Effector memory CD4-positive, alpha-beta T cell (primary cell): ENCODE results near the gene NFIA.
"Not testable (repeated sequence)": the region's sequence is repeated elsewhere in the genome, so short reads cannot be mapped to it uniquely, and the experiment has no call there.

Experiments
- DNase-seq, 3 donors: peaks; one replicate each; pipeline ENCODE4 v3.0.0-alpha.2; 2020
- H3K27ac ChIP-seq: 2 replicates; pipeline ENCODE4 v1.7.0; 2013; ENCODE audit warnings: mild to moderate bottlenecking, low read length, moderate library complexity; ENCODE audit not compliant: insufficient read depth, poor library complexity, severe bottlenecking
- H3K27me3 ChIP-seq: replicated peaks from 2 replicates; pipeline ENCODE4 v1.7.0; 2013; ENCODE audit warnings: mild to moderate bottlenecking, low read length; ENCODE audit not compliant: insufficient read depth, control insufficient read depth, poor library complexity, severe bottlenecking
- H3K36me3 ChIP-seq: 2 replicates; pipeline ENCODE4 v1.7.0; 2013; ENCODE audit warnings: mild to moderate bottlenecking, low read length, moderate library complexity; ENCODE audit not compliant: control insufficient read depth, insufficient read depth
- H3K4me1 ChIP-seq: 2 replicates; pipeline ENCODE4 v1.7.0; 2013; ENCODE audit warnings: low read length, mild to moderate bottlenecking; ENCODE audit not compliant: control insufficient read depth, insufficient read depth, poor library complexity, severe bottlenecking
- H3K4me3 ChIP-seq: 2 replicates; pipeline ENCODE4 v1.7.0; 2013; ENCODE audit warnings: low read length, low read depth, mild to moderate bottlenecking; ENCODE audit not compliant: insufficient read depth, poor library complexity, severe bottlenecking
- H3K9me3 ChIP-seq: 2 replicates; pipeline ENCODE4 v1.7.0; 2013; ENCODE audit warnings: mild to moderate bottlenecking, low read length, moderate library complexity; ENCODE audit not compliant: control insufficient read depth

The NFIA gene

DNA sequence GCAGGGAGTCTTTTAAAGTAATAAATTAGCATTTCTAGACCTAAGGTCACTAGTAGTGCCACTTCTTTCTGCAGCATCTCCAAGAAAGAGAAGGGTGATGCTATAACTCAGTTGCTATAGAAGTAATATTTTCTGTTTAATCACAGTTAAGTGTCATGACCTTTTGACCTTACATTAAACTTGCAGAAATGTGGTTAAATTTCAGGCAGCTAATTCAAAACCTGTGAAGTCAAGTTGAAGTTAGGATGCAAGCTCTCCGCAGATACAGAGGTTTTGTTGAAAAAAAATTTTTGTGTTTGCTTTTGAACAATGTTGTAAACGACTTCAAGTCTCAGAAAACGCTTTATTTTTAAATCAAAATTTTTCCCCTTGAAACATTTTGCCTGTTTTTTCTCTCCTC lies 193.9 kb downstream of the NFIA start:
- no peak overlapping the region for H3K4me3 ChIP-seq
- DNase-seq: no peak
- H3K36me3 ChIP-seq: no peaks in the 10 kb centered on the region
- H3K27ac ChIP-seq: no peak overlapping the region
- H3K4me1 ChIP-seq: no peaks in the 10 kb centered on the region
- H3K9me3 ChIP-seq: no peaks in the 10 kb centered on the region
- H3K27me3 ChIP-seq: no peaks in the 10 kb centered on the region

DNA sequence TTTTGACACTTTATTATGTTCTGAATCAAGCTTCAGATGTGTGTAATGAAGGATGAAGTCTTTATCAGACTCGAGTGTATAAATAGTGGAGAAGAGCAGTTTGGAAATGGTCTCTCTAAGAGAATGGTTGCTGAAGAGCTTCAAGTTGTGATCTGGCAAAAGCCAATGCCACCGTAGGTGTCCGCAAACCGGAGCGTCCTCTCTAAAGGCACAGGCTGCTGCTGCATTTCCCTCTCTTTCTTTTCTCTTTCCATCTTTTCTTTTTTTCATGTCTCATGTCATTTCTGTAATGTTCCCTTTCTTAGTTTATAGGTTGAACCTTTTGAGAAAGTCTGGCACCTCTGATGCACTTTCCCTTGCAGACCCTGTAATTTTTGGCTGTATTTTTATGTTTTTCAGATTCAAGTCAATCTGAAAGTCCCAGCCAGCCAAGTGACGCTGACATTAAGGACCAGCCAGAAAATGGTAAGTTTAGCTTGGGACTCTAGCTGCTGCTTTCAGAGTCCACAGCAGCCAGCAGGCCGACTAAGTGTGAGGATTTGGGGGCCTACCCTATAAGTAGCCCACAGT lies 194.8 kb downstream of the NFIA start:
- H3K4me1 ChIP-seq: no peaks in the 10 kb centered on the region
- H3K27me3 ChIP-seq: no peaks in the 10 kb centered on the region

GRCh38 chr1:61278503-61278902 lies 196.1 kb downstream of the NFIA start:
- H3K27me3 ChIP-seq, DNase-seq, H3K9me3 ChIP-seq: not testable (repeated sequence)

More for the DNA sequence above, 194.8 kb downstream of the NFIA start:
- Histone ChIP-seq H3K4me3 (no peak overlapping the region), H3K27ac (no peak overlapping the region), H3K9me3 (no peaks in the 10 kb centered on the region), H3K36me3 (no peaks in the 10 kb centered on the region)
- no peak for DNase-seq

DNA sequence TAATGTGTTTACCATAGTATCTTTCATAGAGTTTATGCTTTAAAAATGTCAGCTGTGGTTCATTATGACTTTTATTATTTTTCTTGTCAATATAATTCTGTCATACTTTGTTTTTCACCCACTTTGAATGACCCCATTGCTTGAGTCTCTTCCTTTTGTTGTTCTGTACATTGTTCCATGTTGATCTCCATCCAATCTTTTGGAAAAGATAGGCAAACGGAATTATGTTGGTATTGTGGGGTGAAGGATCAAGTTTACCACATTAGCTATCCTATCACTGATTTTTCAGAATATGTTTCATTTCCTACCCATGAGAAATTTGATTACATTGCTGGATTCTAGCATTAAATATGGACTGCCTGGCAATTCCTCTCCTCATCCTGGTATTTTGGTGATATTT lies 196.6 kb downstream of the NFIA start:
- Histone ChIP-seq H3K4me1 (no peaks in the 10 kb centered on the region), H3K27me3 (no peaks in the 10 kb centered on the region), H3K9me3 (no peaks in the 10 kb centered on the region), H3K36me3 (no peaks in the 10 kb centered on the region), H3K27ac (no peak overlapping the region), H3K4me3 (no peak overlapping the region)
- DNase-seq: no peak

More at GRCh38 chr1:61278503-61278902, 196.1 kb downstream of the NFIA start:
- not testable (repeated sequence) for H3K4me3 ChIP-seq, H3K4me1 ChIP-seq, H3K36me3 ChIP-seq, H3K27ac ChIP-seq

- Histone ChIP-seq H3K36me3 (no peaks in the 10 kb centered on the region), H3K4me1 (no peaks in the 10 kb centered on the region), H3K27me3 (no peaks in the 10 kb centered on the region), H3K27ac (no peak overlapping the region), H3K4me3 (no peak overlapping the region), H3K9me3 (no peaks in the 10 kb centered on the region)
- no peak for DNase-seq
Measured at GRCh38 chr1:61279570-61279969, 197.2 kb downstream of the NFIA start.

GRCh38 chr1:61280452-61280851 lies 198.1 kb downstream of the NFIA start:
- Histone ChIP-seq H3K36me3 (no peaks in the 10 kb centered on the region), H3K9me3 (no peaks in the 10 kb centered on the region), H3K27me3 (no peaks in the 10 kb centered on the region), H3K4me3 (no peak overlapping the region), H3K27ac (no peak overlapping the region), H3K4me1 (no peaks in the 10 kb centered on the region)
- no peak for DNase-seq

DNA sequence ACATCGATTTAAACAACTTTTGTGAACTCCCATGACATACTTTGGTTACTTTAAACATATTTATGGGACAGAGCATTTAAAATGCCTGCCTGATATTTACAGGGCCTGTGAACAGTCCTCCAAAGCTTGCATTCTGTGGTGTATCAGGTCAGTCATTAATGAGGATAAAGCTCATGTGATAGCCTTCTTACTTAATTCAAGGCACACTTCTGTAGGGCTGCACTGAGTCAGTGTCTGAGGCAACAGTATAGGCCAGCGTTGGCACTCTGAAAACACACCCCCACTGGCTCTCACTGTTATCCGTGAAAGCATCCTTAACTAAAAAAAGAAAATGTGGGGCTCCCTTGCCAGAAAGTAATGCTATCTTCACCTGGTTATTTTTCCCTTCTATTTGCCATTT lies 200.0 kb downstream of the NFIA start:
- no peaks in the 10 kb centered on the region for H3K4me1 ChIP-seq
- no peak for DNase-seq
- H3K27ac ChIP-seq: no peak overlapping the region

GRCh38 chr1:61284248-61284854 lies 202.0 kb downstream of the NFIA start:
- DNase-seq: no peak

More for the DNA sequence above, 200.0 kb downstream of the NFIA start:
- Histone ChIP-seq H3K4me3 (no peak overlapping the region), H3K9me3 (no peaks in the 10 kb centered on the region), H3K36me3 (no peaks in the 10 kb centered on the region), H3K27me3 (no peaks in the 10 kb centered on the region)

GRCh38 chr1:61284936-61285335 lies 202.6 kb downstream of the NFIA start:
- no peaks in the 10 kb centered on the region for H3K27me3 ChIP-seq
- DNase-seq: no peak
- no peaks in the 10 kb centered on the region for H3K4me1 ChIP-seq
- H3K9me3 ChIP-seq: no peaks in the 10 kb centered on the region
- H3K4me3 ChIP-seq: no peak overlapping the region
- no peaks in the 10 kb centered on the region for H3K36me3 ChIP-seq
- no peak overlapping the region for H3K27ac ChIP-seq

More at GRCh38 chr1:61284248-61284854, 202.0 kb downstream of the NFIA start:
- no peak overlapping the region for H3K4me3 ChIP-seq
- no peaks in the 10 kb centered on the region for H3K36me3 ChIP-seq
- no peak overlapping the region for H3K27ac ChIP-seq
- no peaks in the 10 kb centered on the region for H3K27me3 ChIP-seq
- H3K4me1 ChIP-seq: no peaks in the 10 kb centered on the region
- no peaks in the 10 kb centered on the region for H3K9me3 ChIP-seq

GRCh38 chr1:61285371-61285885 lies 203.1 kb downstream of the NFIA start:
- no peak overlapping the region for H3K27ac ChIP-seq
- H3K9me3 ChIP-seq: no peaks in the 10 kb centered on the region
- H3K4me3 ChIP-seq: no peak overlapping the region
- H3K4me1 ChIP-seq: no peaks in the 10 kb centered on the region
- DNase-seq: no peak
- H3K36me3 ChIP-seq: no peaks in the 10 kb centered on the region
- H3K27me3 ChIP-seq: no peaks in the 10 kb centered on the region
